GM18858 (cell line): Measurements from ENCODE around the gene IQSEC1.
"Not testable (repeated sequence)": the region's sequence is repeated elsewhere in the genome, so short reads cannot be mapped to it uniquely, and the experiment has no call there.

ENCODE experiments used
- ATAC-seq: cut with Tn5 transposase; IDR thresholded peaks from one replicate; pipeline ENCODE4 v1.9.1; 2021; ENCODE audit not compliant: unreplicated experiment

IQSEC1 gene

DNA sequence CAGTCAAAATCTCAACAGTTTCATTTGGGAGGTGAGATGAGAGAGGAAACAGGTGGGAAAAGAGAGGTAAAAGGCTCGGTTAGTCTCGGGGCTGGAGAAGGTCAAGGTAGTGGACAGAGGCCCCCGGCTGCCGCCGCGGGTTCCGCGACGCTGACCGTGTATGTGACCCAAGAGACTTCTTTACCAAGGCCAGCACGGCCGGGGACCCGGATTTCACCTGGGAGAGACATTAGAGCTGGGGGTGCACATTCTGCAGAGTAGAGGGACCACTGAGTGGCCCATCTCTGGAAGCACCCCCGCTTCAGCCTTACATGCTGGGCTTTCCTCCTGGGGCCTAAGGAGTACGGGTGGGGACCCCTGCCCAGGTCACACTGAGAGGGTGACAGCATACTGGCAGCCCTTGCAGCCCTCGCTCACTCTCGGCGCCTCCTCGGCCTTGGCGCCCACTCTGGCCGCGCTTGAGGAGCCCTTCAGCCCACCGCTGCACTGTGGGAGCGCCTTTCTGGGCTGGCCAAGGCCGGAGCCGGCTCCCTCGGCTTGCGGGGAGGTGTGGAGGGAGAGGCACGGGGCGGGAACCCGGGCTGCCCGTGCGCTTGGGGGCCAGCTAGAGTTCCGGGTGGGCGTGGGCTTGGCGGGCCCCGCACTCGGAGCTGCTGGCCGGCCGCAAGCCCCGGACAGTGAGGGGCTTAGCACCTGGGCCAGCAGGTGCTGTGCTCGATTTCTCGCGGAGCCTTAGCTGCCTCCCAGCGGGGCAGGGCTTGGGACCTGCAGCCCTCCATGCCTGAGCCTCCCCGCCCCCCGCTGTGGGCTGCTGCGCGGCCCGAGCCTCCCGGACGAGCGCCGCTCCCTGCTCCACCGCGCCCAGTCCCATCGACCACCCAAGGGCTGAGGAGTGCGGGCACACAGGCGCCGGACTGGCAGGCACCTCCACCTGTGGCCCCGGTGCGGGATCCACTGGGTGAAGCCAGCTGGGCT lies 190.6 kb downstream of the IQSEC1 start:
- ATAC-seq, result no peak

DNA sequence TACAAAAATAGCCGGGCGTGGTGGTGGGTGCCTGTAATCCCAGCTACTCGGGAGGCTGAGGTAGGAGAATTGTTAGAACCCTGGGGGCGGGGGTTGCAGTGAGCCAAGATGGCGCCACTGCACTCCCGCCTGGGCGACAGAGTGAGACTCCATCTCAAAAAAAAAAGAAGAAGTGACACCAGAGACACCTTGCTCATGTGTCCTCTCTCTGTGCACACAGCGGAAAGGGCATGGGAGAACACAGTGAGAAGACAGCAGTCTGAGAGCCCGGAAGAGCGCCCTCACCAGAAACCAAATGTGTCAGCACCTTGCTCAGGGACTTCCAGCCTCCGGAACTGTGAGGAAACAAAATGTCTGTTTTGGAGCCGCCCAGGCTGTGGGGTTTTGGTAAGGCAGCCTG lies 191.4 kb downstream of the IQSEC1 start:
- ATAC-seq, result not testable (repeated sequence)

DNA sequence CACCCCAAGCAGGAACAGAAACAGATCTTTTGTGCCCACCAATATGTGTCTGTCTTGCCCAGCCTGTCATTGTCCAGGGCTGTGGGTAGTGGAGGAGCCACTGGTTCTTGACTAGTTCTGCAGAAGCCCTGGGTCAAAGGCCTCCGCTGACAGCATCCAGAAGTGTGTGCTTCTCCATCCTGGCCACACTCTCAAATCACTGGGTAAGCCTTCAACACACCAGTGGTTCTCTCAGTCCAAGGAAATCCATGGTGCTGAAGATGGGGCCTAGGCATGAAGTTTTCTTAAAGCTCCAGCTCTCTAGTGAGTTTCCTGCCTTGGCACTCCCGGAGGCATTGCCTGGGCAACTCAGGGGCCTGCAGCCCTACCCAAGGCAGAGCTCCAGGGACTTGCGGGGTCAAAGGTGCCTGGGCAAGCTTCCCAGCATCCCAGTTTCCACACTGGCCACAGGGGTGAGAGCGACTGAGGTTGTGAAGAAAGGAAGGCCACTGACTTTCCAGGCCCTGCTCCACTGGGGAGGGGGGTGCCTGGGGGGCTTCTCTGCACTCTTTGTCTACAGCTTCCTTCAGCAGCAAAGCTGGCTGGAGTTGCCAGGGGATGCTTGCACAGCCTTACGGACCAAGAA lies 193.9 kb downstream of the IQSEC1 start:
- ATAC-seq, result no peak

DNA sequence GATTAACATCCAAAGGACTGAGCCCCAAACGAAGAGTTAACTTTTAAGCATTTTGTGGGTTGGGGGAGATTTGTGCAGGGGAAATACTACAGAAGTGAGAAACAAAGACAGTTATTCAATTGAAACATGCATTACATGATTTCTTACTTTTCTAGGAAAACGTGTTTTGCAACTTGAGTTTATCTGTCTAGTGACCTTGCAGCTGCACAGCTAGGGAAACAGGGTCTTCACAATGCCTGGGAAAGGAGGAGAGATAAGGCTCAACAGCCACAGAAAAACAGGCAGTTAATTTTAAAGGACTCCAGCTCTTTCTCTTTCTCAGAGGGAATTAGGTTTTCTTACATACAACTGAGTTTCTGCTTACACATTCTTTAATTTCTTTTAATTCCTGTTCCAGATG lies 194.5 kb downstream of the IQSEC1 start:
- not testable (repeated sequence) for ATAC-seq

DNA sequence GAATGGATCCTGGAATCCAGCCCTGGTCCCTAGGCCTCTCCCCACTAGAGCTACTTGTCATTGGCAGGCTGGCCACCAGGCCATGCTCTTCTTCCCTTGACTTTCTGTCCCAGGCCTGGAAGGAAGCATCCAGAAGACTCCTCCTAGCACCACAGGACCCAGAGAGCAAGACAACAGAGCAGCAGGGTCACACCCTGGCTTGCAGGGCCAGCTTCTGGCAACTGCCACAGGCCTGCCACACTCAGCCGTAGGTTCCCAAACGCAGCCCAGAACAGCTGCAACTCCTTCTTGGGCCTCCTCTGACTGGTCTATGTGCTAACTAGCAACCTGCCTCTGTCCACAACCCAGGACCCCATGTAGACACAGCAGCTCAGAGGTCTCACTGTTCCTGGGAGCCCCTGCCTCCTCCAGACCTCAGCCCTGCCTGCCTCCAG lies 195.1 kb downstream of the IQSEC1 start:
- no peak for ATAC-seq

DNA sequence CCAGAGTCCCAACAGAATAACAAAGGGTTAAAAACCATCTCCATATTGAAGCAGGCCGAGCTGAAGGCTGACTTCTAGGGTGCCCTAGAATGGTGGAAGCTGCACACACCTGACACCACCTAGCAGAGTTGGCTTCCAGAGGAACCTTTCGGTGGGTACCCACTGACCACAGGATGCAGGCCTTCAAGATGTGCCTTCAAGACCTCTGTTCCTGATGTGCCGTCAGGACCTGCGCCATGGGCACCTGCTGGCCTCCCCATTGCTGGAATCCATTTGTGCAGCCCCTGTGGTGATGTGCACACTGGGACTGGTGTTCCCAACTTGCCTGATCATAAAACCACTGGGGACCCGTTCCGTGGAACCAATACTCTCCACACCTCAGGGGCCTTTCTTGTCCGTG lies 196.2 kb downstream of the IQSEC1 start:
- no peak for ATAC-seq

DNA sequence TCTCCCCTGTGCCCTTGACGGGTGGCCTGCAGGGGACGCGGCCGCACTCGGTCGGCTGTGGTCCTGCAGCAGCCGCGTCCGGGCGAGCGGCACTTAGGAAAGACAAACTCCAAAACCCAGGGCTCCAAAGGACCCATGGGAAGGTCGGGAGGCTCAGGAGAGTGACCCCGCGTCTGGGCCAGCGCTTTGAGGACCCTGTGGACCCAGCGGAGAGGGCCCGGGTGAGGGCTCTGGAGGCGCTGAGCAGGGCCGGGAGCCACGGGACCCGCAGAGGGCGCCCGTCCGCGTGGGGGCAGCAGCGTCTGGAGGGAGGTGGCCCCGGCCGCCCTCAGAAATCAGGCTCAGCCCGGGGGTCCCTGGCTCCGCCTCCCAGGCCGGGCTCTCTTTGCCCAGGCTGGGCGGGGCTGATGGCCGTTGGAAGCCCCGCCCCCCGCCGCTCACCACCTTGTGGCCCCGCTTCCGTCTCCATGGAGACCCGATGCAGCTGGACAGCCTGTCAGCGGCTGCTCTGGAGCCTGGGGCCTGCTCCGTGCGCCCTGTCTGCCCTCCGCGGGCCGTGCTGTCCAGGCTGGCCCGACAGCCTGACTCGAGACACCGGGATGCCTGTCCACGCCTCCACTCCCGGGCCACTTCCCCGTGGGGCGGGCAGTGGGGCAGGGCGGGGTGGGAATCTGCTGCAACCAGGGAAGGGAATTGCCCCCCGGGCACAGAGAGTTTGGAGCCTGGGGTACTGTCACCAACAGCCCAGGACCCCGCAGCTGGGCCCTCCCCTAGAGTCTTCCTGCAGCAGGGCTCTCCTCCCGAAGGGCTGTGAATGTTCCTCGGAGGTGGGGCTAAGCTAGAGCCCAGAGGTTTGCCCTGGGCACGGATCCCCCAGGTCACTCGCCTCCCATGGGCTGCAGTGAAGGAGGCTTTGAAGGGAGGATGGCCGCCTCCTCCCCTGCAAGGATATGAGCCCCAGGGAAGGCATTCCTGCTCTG lies 197.1 kb downstream of the IQSEC1 start:
- ATAC-seq, result no peak

DNA sequence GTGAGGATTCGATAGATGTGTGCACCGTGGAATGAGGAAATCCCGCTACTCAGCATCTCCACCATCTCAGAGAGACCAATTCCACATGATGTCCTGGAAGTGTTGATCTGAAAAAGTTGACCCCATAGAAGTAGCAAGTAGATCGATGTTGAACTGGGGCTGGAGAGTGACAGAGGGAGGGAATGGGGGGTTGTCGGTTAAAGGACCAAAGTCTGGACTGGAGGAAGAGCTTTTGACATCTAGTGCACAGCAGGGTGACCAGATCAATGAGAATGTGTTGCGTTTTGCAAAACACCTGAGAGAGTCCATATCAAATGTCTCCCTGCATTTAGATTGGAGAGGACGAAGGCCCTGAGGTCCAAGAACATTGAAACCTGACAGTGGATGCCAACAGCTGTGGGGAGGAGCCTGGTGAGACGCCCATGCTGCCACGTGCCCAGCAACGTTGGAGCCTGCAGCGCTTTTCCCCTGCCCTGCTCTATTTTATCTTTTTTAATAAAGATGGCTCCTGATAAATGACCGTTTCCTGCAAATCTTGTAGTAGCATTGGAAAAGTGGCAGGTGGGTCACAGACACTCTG lies 201.7 kb downstream of the IQSEC1 start:
- ATAC-seq, result no peak

DNA sequence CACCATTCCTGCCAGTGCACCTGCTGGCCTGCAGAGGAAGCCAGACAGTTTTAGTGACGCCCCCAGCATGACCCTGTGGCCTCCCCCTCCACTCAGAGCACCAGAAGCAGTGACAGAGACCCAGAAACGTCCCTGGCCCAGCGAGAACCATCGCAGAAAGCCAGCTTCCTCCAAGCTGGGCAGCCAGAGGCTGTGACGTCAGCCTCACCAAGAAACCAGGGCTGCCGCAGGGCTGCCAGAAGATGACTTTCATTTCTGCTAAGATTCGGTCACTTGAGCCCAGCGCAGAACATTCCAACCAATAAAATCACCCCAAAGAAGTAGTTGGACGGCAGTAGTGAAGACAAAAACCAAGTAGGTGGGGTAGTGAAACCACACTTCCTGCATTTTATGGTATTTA lies 202.3 kb downstream of the IQSEC1 start:
- ATAC-seq, result no peak

DNA sequence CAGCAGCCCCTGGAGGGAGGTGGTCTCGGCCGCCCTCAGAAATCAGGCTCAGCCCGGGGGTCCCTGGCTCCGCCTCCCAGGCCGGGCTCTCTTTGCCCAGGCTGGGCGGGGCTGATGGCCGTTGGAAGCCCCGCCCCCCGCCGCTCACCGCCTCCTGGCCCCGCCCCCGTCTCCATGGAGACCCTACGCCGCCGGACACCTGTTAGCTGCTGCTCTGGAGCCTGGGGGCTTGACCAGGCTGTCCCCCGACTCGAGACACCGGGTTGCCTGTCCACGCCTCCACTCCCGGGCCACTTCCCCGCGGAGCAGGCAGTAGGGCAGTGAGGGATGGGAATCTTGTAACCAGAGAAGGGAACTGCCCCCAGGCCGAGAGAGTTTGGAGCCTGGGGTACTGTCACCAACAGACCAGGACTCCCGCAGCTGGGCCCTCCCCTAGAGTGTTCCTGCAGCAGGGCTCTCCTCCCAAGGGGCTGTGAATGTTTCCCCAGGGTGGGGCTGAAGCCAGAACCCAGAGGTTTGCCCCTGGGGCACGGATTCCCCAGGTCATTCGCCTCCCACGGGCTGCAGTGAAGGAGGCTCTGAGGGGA lies 204.1 kb downstream of the IQSEC1 start:
- no peak for ATAC-seq

DNA sequence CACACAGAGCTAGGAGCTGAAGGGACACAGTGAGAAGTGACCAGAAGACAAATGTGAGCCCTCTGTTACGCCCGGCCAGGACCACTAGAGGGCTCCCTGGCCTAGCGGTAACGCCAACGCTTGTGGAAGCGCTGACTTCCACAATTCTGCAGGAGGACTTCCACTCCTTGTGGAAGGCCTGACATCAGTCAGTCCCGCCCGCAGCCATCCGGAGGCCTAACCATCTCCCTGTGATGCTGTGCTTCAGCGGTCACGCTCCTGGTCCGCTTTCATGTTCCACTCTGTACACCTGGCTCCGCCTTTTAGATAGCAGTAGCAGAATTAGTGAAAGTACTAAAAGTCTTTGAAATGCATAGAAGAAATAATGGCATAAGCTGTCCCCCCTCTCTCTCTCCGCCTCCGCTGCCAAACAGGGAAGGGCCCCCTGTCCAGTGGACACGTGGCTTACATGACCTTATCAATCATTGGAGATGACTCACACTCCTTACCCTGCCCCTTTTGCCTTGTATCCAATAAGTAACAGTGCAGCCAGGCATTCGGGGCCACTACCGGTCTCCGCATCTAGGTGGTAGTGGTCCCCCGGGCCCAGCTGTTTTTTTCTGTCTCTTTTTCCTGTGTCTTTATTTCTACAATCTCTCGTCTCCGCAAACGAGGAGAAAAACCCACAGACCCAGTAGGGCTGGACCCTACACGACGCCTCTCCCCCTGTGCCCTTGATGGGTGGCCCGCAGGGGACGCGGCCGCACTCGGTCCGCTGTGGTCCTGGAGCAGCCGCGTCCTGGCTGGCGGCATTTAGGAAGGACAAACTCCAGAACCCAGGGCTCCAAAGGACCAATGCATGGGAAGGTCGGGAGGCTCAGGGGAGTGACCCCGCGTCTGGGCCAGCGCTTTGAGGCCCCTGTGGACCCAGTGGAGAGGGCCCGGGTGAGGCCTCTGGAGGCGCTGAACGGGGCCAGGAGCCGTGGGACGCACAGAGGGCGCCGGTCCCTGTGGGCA lies 204.9 kb downstream of the IQSEC1 start:
- peak; percentile 65 for ATAC-seq

DNA sequence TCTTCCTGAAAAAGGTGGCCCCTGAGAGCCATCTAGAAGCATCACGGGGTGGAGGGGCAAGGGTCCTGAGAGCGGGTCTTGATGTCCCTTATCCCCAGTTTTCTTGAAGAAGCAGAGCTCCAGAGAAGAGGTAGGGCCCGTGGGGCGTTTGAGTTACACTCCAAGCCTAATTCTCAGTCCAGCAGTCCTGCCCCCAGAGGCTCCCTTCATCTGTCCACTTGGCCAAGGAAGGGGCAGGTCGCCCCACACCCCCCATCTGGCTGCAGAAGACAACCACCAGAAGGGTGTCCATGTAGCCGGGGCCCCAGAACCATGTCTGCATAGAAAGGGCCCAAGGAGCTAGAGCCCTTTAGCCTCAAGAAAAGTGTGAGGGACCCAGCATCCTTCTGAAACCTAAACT lies 206.4 kb downstream of the IQSEC1 start:
- no peak for ATAC-seq

DNA sequence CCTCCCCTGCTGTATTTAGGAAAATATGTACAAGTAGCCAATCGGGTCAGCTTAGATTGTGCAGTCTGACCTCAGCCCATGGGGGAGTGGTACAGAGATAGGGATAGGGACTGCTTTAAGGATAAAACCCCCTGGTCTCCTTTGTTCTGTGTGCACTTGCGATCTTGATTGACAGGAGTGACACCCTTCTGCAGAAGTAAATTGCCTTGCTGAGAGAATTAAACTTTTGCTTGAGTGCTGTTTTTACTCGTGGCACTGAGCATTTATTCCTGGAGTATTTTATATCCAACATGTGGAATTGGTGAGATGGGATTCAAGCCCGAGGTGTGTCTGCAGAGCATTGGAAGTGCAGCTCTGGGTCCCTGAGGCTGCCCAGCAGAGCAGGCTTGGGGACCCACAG lies 208.0 kb downstream of the IQSEC1 start:
- no peak for ATAC-seq

DNA sequence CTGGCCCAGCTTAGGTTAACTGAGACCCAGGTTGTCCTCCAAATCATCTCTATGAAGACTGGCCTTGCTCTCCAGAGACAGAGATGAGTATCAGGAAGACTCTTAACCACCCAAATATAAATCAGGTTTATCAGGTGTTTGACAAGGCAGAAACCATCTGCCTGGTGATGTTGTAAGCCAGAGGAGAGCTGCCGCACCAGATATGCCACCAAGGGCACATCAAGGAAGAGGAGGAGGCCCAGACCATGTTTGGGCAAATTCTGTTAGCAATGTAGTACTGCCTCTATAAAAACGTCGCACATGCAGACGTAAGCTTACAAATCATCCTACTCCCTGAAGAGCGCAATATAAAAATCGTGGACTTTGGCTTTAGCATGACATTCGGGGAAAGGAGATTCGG lies 210.8 kb downstream of the IQSEC1 start:
- ATAC-seq, result no peak

DNA sequence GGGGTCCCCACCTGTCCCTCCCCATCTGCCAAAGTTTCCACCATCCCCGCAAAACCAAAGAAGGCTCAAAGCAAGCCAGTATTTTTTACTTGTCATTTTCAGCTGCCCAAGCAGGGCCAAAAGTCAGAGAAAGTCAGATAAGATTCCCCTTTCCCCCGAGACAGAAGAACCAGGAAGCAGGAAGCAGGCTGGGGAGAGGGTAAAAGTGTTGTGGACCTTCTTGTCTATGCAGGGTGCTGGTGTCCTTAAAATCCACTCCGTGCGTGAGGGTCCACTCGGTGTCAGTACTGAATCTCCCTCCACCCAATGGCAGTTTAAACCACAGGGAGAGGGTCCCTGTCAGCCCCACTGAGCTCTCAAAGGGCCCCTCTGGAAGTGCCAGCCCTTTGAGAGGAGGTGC lies 211.6 kb downstream of the IQSEC1 start:
- ATAC-seq, result no peak

DNA sequence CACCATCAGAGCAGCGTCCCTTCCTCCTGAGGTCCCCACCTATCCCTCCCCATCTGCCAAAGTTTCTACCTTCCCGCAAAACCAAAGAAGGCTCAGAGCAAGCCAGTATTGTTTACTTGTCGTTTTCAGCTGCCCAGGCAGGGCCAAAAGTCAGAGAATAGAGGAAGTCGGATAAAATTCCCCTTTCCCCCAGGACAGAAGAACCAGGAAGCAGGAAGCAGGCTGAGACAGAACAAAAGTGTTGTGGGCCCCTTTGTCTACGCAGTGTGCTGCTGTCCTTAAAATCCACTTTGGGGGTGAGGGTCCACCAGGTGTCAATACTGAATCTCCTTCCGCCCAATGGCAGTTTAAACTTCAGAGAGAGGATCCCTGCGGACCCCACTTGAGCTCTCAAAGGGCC lies 213.4 kb downstream of the IQSEC1 start:
- ATAC-seq, result no peak

DNA sequence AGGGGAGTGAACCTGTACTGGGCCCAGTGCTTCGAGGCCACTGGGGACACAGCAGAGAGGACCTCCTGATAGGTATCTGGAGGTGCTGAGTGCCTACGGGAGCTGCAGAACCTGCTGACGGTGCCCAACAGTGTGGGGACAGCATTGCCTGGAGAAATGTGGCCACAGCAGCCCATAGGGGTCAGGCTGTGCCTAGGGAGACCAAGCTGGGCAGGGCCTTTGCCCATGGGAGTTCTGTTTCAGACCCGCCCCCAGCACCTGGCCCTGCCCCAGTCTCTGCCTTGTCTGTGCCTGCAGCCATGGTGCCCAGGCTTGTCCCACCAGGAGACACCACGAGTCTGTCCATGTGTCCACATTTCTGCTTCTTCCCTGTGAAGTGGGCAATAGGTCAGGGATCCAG lies 216.6 kb downstream of the IQSEC1 start:
- no peak for ATAC-seq

DNA sequence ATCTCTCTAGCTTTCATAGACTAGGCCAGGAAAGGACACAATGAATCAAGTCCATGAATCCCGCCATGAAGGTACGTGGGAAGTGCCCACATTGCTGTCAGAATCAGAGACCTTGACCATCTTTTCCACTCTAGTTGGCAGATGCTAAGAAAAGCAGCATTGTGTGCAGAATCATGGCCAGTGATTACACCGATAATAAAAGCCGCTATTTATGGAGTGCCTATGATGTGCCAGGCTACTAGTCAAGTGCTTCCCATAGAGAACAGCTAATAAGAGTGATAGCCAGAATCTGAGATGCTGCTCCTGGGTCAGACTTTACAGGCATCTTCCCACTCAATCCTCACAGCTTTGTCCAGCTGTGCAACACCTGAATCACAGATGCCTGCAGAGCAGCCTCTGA lies 218.7 kb downstream of the IQSEC1 start:
- ATAC-seq, result no peak

DNA sequence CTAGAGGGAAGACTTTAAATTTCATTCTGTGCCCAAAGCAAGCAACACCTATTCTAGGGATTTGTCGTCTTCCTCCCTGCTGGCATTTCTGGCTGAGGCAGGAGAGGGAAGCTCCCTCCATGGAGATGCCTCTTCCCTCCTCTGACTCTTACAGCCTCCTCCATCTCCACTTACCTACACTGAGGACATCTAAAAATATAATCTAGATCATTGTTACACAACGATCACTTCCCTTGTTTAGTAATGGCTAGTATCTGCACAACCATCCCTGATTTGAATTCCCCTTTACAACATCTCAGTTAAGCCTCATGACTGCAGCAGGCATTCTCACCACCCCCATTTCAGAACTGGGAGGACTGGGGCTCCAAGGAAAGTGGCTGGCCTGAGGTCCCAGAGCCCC lies 219.4 kb downstream of the IQSEC1 start:
- not testable (repeated sequence) for ATAC-seq
